Lower lobe of right lung (tissue), 2 donors: ENCODE results near the gene FUZ. TPM values are rescaled to one million over a fixed set of nuclear protein-coding genes. Genes with fewer than 3 reads are reported as not detected.

Experiments used
- ATAC-seq, 2 donors: fragments of 200-7000 bp; cut with Tn5 transposase; one replicate each; pipeline ENCODE4 v1.9.1; 2020 to 2022; ENCODE audit warnings: mild to moderate bottlenecking in 2 of 2, moderate library complexity in 2 of 2
- DNase-seq: peaks from one replicate; pipeline ENCODE4 v3.0.0-alpha.2; 2020
- H3K27ac ChIP-seq: fragments of 200-600 bp; one replicate; pipeline ENCODE4 v1.8.0; 2022
- H3K27me3 ChIP-seq: fragments of 200-600 bp; one replicate; pipeline ENCODE4 v1.8.0; 2022; ENCODE audit warnings: low read depth
- H3K36me3 ChIP-seq: fragments of 200-600 bp; one replicate; pipeline ENCODE4 v1.8.0; 2022; ENCODE audit warnings: mild to moderate bottlenecking
- H3K4me1 ChIP-seq: fragments of 200-600 bp; one replicate; pipeline ENCODE4 v1.8.0; 2022
- H3K4me3 ChIP-seq: fragments of 200-600 bp; one replicate; pipeline ENCODE4 v1.8.0; 2022; ENCODE audit warnings: mild to moderate bottlenecking
- H3K9me3 ChIP-seq: fragments of 200-600 bp; one replicate; pipeline ENCODE4 v1.8.0; 2022
- CTCF ChIP-seq: fragments of 200-600 bp; IDR thresholded peaks from one replicate; pipeline ENCODE4 v1.8.0; 2022; ENCODE audit warnings: antibody characterized with exemption, mild to moderate bottlenecking
- intact Hi-C: fragments of 100-400 bp; cut with DNase I; formaldehyde crosslinking; loops from one replicate; pipeline ENCODE4 v1.11.0; 2022
- total RNA-seq: library from RNA; stranded (reverse); fragmentation: NEBNext Ultra II Directional; extraction: Animal tissue kit (Norgen Biotek cat#: 25700); gene quantifications from one replicate; pipeline ENCODE4 v1.2.1, GENCODE V29; 2021
- donor health status: DM: no; HTN: yes; CAD: no; lungs with severe emphysema.

Gene FUZ
- total RNA-seq, 1 donor from 2014 or later, result 24.0 TPM

DNA sequence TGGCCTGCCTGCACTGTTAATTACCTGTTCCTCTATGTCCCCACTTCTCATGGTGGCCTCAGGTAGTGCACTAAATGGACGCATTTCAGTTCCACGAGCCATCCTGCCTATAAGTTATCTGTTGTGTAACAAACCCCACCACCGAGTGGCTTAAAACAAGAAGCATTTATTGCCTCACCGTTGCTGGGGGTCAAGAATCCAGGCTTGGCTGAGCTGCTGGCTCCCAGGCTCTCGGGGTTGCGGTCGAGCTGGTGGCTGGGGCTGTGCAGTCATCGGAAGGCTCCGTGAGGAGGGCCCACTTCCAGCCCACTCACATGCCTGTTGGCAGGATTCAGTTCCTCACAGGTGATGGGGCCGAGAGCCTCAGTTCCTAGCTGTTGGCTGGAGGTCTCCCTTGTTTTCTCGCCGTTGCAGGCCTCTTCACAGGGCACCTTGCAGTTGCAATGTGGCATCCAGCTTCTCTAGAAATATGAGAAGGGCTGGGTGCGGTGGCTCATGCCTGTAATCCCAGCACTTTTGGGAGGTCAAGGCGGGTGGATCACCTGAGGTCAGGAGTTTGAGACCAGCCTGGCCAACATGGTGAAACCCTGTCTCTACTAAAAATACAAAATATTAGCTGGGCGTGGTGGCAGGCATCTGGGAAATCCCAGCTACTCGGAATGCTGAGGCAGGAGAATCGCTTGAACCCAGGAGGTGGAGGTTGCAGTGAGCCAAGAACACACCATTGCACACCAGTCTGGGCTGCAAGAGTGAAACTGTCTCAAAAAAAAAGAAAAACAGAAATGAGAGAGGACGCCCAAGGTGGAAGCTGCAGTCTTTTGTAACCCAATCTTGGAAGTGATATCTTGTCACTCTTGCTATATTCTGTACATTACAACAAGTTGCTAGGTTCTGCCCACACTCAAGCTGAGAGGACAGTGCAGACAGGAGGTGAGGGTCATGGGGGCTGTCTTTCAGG, 31.3 kb upstream of the FUZ start:
- Histone ChIP-seq H3K4me1 (no peaks in the 10 kb centered on the region), H3K27ac (no peak overlapping the region), H3K9me3 (no peaks in the 10 kb centered on the region), H3K4me3 (no peak overlapping the region), H3K36me3 (peaks cover 12% of the 10 kb centered on the region), H3K27me3 (no peaks in the 10 kb centered on the region)
- TF ChIP-seq CTCF, result no peak
- ATAC-seq, result no peak
- intact Hi-C loops, result no loop called here
- no peak for DNase-seq

- no peak for TF ChIP-seq CTCF
- intact Hi-C loops, result no loop called here
- Histone ChIP-seq H3K4me1 (no peaks in the 10 kb centered on the region), H3K9me3 (no peaks in the 10 kb centered on the region), H3K36me3 (peaks cover 23% of the 10 kb centered on the region), H3K4me3 (no peak overlapping the region), H3K27ac (no peak overlapping the region), H3K27me3 (no peaks in the 10 kb centered on the region)
- ATAC-seq (no peak), DNase-seq (no peak)
These were observed 30.2 kb upstream of the FUZ start for GRCh38 chr19:49843265-49843664.

DNA sequence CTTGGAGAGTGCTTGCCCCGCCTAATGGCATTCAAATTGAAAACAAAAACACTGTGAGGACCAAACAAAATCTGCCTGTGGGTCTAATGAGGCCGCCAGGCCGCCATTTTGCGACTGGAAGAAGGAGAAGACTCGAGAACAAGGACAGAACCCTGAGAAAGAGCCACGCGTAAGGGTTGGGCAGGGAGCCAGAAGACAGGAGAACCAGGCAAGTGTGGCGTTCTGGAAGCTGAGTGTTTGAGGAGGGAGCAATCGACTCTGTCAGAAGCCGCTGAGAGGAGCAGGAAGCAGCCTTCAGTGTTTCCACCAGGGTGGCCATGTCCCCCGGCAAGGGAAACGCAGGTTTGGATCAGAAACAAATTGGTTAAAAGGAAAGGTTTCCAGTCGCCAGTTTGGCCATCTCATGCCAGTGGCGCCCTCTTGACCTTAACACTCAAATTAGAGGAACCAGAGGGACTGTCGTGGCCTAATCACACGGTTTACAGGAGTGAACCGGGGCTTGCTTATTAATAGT, 27.7 kb upstream of the FUZ start:
- intact Hi-C loops, result no loop called here
- no peaks in the 10 kb centered on the region for H3K27me3 ChIP-seq
- DNase-seq (no peak), ATAC-seq (no peak)
- no peaks in the 10 kb centered on the region for H3K9me3 ChIP-seq
- peaks cover 48% of the 10 kb centered on the region for H3K36me3 ChIP-seq
- no peak for TF ChIP-seq CTCF
- H3K4me1 ChIP-seq, result no peaks in the 10 kb centered on the region
- H3K4me3 ChIP-seq, result no peak overlapping the region
- no peak overlapping the region for H3K27ac ChIP-seq

GRCh38 chr19:49840321-49840720, 27.2 kb upstream of the FUZ start:
- Histone ChIP-seq H3K27me3 (no peaks in the 10 kb centered on the region), H3K36me3 (peaks cover 53% of the 10 kb centered on the region), H3K4me1 (no peaks in the 10 kb centered on the region), H3K27ac (no peak overlapping the region), H3K9me3 (no peaks in the 10 kb centered on the region), H3K4me3 (no peak overlapping the region)
- no peak for TF ChIP-seq CTCF
- ATAC-seq (no peak), DNase-seq (no peak)
- intact Hi-C loops, result no loop called here

GRCh38 chr19:49839713-49840112, 26.6 kb upstream of the FUZ start:
- peaks cover 59% of the 10 kb centered on the region for H3K36me3 ChIP-seq
- no peak for ATAC-seq

More at GRCh38 chr19:49839713-49840112, 26.6 kb upstream of the FUZ start:
- H3K27me3 ChIP-seq, result no peaks in the 10 kb centered on the region
- TF ChIP-seq CTCF, result no peak
- H3K4me3 ChIP-seq, result no peak overlapping the region
- no peak for DNase-seq
- no peak overlapping the region for H3K27ac ChIP-seq
- H3K4me1 ChIP-seq, result no peaks in the 10 kb centered on the region
- no peaks in the 10 kb centered on the region for H3K9me3 ChIP-seq
- intact Hi-C loops, result no loop called here
